Pancreas (tissue), 10 donors: Measurements from ENCODE around the gene RBM5. TPM values are rescaled to one million over a fixed set of nuclear protein-coding genes. Genes with fewer than 3 reads are reported as not detected.

Experiments
- ATAC-seq, 4 donors: fragments of 200-7000 bp; cut with Tn5 transposase; one replicate each; pipeline versions ENCODE4 v1.8.0 to v1.9.1; 2020; ENCODE audit warnings: mild to moderate bottlenecking in 4 of 4, moderate library complexity in 4 of 4
- DNase-seq, 6 donors: peaks; one replicate each; pipeline ENCODE4 v3.0.0-alpha.2; 2020
- FAIRE-seq: peaks from 2 replicates; lab custom pipeline; 2012; peaks lifted over from hg19 to GRCh38; lab: Jason Lieb, UNC
- H3K27ac ChIP-seq, 4 donors: fragments of 200-600 bp; sonication (generic); 1 replicate in 3 of 4; 2 replicates in 1 of 4; pipeline versions ENCODE4 v1.5.0 to v1.8.0; 2020
- H3K27me3 ChIP-seq, 4 donors: fragments of 200-600 bp; one replicate each; pipeline ENCODE4 v1.8.0; 2021
- H3K36me3 ChIP-seq, 3 donors: fragments of 200-600 bp; sonication (generic) in 1 of 3; one replicate each; pipeline versions ENCODE4 v1.5.0 to v1.8.0; 2020 to 2021
- H3K4me1 ChIP-seq, 3 donors: fragments of 200-600 bp; one replicate each; pipeline ENCODE4 v1.8.0; 2021
- H3K4me3 ChIP-seq, 4 donors: fragments of 200-600 bp; sonication (generic) in 2 of 4; one replicate each; pipeline versions ENCODE4 v1.5.0 to v1.8.0; 2020 to 2021
- H3K9me3 ChIP-seq, 4 donors: fragments of 200-600 bp; one replicate each; pipeline ENCODE4 v1.8.0; 2021
- WGBS, 2 donors: extraction: QIAGEN DNeasy Blood & Tissue Kit; methylation state at CpG; one replicate each; pipeline ENCODE4 v1.1.7; 2013; 5-methylcytosine and 5-hydroxymethylcytosine counted together
- intact Hi-C, 3 donors: fragments of 100-400 bp; cut with DNase I; formaldehyde crosslinking; loops; one replicate each; pipeline versions ENCODE4 v1.11.1 to v1.14.2; 2022
- polyA plus RNA-seq, 2 donors: library from polyadenylated mRNA; stranded (reverse); fragments of 200-250 nt; gene quantifications; one replicate each; pipeline ENCODE4 v1.2.3, GENCODE V29; 2013
- total RNA-seq, 6 donors: library from RNA; stranded (reverse); fragmentation: NEBNext Ultra II Directional in 4 of 6; extraction: Animal tissue kit (Norgen Biotek cat#: 25700) in 4 of 6; gene quantifications; one replicate each; pipeline versions ENCODE4 v1.2.1 to v1.2.4, GENCODE V29; 2021 to 2023
- TF ChIP-seq, protein P1 (sequence below), 4 donors: fragments of 200-600 bp; sonication (generic) in 3 of 4; IDR thresholded peaks; one replicate each; pipeline versions ENCODE4 v1.5.0 to v1.8.0; 2021; ENCODE audit warnings: antibody characterized with exemption in 4 of 4
- donor health status: healthy with polysubstance abuse.
- donor health status: DM: no; HTN: no; CAD: no; lungs with moderate emphysema.
- donor health status: DM: no; HTN: no; CAD: no.
- donor health status: control.
- donor health status: control.
- donor health status: Bipolar disorder and iron deficiency.
- donor health status: DM: yes; HTN: yes; CAD: no.
- donor health status: DM: no; HTN: no; CAD: no.
- donor health status: DM: no; HTN: no; CAD: no.
- donor health status: DM: yes; HTN: yes; CAD: no.

The RBM5 gene
- total and polyA plus RNA-seq, 8 donors = 42.5 to 186 (median 69.6) TPM

DNA sequence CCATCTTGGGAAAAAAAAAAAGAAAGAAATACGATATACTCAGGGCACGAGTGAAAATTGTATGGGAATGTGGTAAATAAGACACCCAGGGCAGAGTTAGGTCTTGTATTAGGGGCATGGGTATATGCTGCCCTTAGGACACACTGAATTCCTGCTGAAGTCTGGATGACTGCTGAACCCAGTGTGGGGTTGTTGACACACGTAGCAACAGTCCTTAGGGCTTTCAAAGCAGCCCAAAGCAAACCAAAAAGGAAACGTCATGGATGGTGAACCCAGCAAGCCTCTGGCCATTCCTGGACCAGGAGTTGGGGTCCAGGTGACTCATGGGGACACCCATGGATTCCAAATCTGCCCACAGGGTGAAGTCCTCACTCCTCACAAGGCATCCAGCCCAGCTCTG, 39.3 kb downstream of the RBM5 start:
- DNase-seq = no peak
- no peak for ATAC-seq
- TF ChIP-seq, protein P1, sequence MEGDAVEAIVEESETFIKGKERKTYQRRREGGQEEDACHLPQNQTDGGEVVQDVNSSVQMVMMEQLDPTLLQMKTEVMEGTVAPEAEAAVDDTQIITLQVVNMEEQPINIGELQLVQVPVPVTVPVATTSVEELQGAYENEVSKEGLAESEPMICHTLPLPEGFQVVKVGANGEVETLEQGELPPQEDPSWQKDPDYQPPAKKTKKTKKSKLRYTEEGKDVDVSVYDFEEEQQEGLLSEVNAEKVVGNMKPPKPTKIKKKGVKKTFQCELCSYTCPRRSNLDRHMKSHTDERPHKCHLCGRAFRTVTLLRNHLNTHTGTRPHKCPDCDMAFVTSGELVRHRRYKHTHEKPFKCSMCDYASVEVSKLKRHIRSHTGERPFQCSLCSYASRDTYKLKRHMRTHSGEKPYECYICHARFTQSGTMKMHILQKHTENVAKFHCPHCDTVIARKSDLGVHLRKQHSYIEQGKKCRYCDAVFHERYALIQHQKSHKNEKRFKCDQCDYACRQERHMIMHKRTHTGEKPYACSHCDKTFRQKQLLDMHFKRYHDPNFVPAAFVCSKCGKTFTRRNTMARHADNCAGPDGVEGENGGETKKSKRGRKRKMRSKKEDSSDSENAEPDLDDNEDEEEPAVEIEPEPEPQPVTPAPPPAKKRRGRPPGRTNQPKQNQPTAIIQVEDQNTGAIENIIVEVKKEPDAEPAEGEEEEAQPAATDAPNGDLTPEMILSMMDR (IDR thresholded peaks at IDR 0.05) = no peak
- WGBS, 2 donors = 82 to 83% methylated on average over 4 of the region's 4 CpGs
- no peak for FAIRE-seq
- Histone ChIP-seq H3K27ac (no peak overlapping the region), H3K9me3 (no peaks in the 10 kb centered on the region), H3K27me3 (no peaks in the 10 kb centered on the region), H3K4me1 (no peaks in the 10 kb centered on the region), H3K4me3 (no peak overlapping the region), H3K36me3 (no peaks in the 10 kb centered on the region)
- intact Hi-C loops = loop anchor here in 1 of 3 donors (10.0 kb wide), 1 partner anchor 57 kb away; no protein-coding TSS in a partner anchor

DNA sequence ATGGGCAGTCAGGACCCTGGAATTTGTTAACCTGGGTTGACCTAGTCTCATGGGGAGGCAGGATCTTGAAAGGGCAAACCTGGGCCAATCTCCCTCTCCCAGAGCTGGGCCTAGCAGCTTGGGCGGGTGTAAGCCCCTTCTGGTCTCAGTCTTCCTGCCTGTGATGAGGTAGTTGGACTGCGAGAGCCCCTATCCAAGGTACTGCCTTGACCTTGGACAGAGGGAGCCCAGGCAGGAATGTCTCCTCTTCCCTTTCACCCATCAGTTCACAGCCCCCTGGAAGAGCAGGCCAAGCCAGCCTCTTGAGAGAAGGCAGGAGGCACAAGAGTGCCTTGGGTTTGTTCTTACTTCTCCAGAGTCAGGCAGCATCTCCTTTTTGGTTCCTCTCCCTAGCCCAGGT, 41.7 kb downstream of the RBM5 start:
- DNase-seq (peak in 1 of 6 donors; percentile 21), ATAC-seq (no peak)

DNA sequence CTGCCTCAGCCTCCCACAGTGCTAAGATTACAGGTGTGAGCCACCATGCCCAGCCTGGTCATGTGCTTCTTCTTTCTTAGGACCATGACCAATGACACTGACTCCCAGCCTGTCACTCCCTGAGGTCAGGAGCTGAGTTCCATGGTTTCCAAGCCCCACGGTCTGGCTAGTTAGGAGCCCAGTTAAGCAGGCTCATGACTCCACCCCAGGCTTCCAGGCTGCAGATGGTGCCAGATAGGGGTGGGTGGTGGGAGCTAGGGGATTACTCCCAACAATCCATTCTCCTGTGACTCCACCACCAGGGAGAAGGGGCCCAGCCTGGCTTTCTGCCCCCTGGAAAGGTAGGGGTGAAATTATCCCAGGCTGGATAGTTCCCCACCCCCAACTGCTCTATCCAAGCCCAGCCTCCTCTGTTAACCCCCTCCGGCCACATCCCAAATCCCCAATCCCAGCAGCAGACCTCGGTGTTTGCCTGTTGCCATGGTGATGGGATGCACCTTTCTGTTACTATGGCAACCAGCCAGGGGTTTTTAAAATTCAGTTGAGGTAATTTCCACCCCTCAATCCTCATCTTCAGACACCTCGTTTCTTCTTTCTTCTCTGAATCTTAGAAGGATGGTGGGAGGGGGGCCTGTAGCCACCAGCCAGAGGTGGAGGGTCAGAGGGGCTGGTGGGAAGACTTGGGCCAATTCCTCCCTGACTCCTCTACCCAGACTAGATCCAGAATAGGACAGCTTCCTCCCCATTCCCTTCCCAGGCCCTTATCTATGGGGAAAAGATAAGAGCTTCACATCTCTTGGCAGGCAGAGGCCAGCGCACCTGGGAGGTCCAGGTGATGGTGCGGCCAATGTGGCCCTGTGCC, 43.9 kb downstream of the RBM5 start:
- Histone ChIP-seq H3K27me3 (no peaks in the 10 kb centered on the region), H3K27ac (no peak overlapping the region), H3K9me3 (no peaks in the 10 kb centered on the region), H3K4me3 (no peak overlapping the region), H3K36me3 (no peaks in the 10 kb centered on the region), H3K4me1 (no peaks in the 10 kb centered on the region)
- TF ChIP-seq, protein P1 (IDR thresholded peaks at IDR 0.05) = no peak
- DNase-seq = peak in 1 of 6 donors; percentile 26
- WGBS, 2 donors = 60 to 68% methylated on average over 6 of the region's 6 CpGs
- intact Hi-C loops = no loop called here
- no peak for ATAC-seq
- FAIRE-seq = no peak

More for the DNA sequence above, 41.7 kb downstream of the RBM5 start:
- Histone ChIP-seq H3K4me1 (no peaks in the 10 kb centered on the region), H3K27me3 (no peaks in the 10 kb centered on the region), H3K27ac (no peak overlapping the region), H3K9me3 (no peaks in the 10 kb centered on the region), H3K36me3 (no peaks in the 10 kb centered on the region), H3K4me3 (no peak overlapping the region)
- intact Hi-C loops = no loop called here
- no peak for FAIRE-seq
- WGBS, 2 donors = 95% methylated on average over 2 of the region's 2 CpGs
- TF ChIP-seq, protein P1 (IDR thresholded peaks at IDR 0.05) = no peak

DNA sequence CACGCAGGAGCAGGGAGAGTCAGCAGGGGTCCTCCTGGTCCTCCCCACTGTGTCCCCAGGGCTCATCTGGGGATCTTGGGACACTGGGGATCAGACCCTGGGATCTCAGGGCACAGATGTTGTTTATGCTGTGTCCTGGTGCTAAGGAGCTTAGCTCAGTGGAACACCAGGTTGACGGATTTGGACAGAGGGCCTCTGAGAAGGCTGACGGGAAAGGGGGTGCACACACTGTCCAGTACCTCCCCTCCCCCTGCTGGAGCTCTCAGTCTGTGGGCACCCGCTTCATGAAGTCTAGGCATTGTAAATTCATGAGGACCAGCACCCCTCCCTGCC, 44.5 kb downstream of the RBM5 start:
- WGBS, 2 donors = 61 to 66% methylated on average over 4 of the region's 4 CpGs
- Histone ChIP-seq H3K4me1 (no peaks in the 10 kb centered on the region), H3K27ac (no peak overlapping the region), H3K36me3 (no peaks in the 10 kb centered on the region), H3K4me3 (no peak overlapping the region), H3K9me3 (no peaks in the 10 kb centered on the region), H3K27me3 (no peaks in the 10 kb centered on the region)
- ATAC-seq (no peak), FAIRE-seq (no peak), DNase-seq (peak in 1 of 6 donors; percentile 20)
- TF ChIP-seq, protein P1 (IDR thresholded peaks at IDR 0.05) = no peak
- intact Hi-C loops = no loop called here

DNA sequence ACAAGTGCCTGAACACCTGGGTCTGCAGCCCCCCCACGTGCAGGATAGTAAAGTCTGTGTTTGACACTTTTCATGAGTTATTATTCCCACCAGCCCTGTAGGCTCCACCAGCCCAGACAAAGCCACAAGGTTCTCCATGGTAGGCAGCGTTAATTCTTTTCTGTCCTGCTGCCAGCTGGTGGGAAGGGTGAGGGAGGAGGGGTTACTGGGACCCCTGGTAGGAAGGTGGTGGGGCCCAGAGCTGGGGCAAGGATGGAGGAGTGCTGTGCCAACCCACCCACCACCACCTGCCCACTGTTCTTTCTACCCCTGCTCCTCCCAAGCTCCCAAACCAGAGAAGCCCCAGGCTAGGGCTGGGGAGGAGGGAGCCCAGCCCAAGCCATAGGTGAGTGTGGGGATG, 45.6 kb downstream of the RBM5 start:
- TF ChIP-seq, protein P1 (IDR thresholded peaks at IDR 0.05) = no peak
- Histone ChIP-seq H3K36me3 (no peaks in the 10 kb centered on the region), H3K9me3 (no peaks in the 10 kb centered on the region), H3K4me1 (no peaks in the 10 kb centered on the region), H3K27ac (no peak overlapping the region), H3K4me3 (no peak overlapping the region), H3K27me3 (no peaks in the 10 kb centered on the region)
- WGBS, 2 donors = 53 to 62% methylated on average over 2 of the region's 2 CpGs
- intact Hi-C loops = no loop called here
- ATAC-seq (no peak), FAIRE-seq (no peak), DNase-seq (no peak)
